ENCODE data around the gene UTS2B.

The UTS2B gene

DNA sequence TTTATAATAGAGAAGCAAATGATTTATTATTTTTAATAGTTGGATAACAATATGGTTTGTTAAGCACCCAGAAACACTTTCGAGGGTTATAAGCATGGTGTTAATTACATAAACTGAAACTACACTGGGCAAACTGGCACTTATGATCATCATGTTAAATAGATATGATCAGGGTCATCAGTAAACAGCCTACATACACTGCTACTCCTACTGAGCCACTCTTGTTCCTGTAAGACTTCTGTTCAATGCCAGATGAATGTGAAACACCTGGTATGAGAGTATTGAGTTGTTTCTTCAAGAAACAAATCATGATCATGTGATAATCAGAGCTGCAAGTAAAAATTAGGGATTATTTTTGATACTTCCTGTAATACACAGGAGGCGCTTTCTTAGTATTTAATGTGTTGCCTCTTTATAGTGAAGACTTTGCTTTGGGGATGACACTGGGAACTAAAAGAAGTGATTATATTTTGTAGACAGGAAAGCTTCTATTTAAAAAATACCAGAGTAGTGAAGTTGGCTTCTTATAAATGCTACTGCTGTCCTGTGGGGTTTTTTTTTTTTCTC is 32.3 kb upstream of the UTS2B start:
- TF ChIP-seq TAF1 (IDR thresholded peaks at IDR 0.05; ENCODE audit: borderline replicate concordance, low read depth, low read length), result no peak
- TF ChIP-seq POLR2A (IDR thresholded peaks at IDR 0.05; ENCODE audit: low read depth, low read length), result no peak
- no peak for TF ChIP-seq POLR2AphosphoS5 (IDR thresholded peaks at IDR 0.05; ENCODE audit: low read depth, low read length)
- no peak for DNase-seq (ENCODE audit: insufficient read length)
- FAIRE-seq, result no peak

DNA sequence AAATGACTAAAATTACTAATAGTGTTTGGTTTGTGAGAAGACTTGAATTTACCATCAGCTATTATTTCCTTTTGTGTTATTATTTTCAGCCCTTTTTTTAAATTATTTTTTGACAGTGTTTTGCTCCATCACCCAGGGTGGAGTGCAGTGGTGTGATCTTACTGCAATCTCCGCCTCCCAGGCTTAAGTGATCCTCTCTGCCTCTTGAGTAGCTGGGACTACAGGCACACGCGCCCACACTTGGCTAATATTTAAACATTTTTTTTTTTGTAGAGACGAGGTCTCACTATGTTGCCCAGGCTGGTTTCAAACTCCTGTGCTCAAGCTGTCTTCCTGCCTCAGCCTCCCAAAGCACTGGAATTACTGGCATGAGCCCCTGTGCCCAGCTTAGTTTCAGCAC is 31.7 kb upstream of the UTS2B start:
- FAIRE-seq (no peak), DNase-seq (ENCODE audit: insufficient read length) (no peak)
- no peak for TF ChIP-seq TAF1 (IDR thresholded peaks at IDR 0.05; ENCODE audit: borderline replicate concordance, low read depth, low read length)
- TF ChIP-seq POLR2AphosphoS5 (IDR thresholded peaks at IDR 0.05; ENCODE audit: low read depth, low read length), result no peak
- TF ChIP-seq POLR2A (IDR thresholded peaks at IDR 0.05; ENCODE audit: low read depth, low read length), result no peak

DNA sequence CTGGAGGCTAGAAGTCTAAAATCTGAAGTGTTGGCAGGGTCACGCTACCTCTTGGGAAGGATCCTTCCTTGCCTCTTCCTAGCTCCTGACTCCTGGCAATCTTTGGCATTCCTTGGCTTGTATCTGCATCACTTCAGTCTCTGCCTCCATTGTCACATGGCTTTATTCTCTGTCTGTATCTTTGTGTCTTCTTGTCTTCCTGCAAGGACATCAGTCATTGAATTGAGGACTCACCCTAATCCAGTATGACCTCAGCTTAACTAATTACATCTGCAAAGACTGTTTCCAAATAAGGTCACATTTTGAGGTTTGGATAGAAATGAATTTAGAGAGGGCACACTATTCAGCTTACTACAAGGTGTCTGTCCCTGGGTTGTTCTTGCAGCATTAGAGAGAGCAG is 31.1 kb upstream of the UTS2B start:
- FAIRE-seq (no peak), DNase-seq (ENCODE audit: insufficient read length) (no peak)
- TF ChIP-seq POLR2A (IDR thresholded peaks at IDR 0.05; ENCODE audit: low read depth, low read length), result no peak
- TF ChIP-seq TAF1 (IDR thresholded peaks at IDR 0.05; ENCODE audit: borderline replicate concordance, low read depth, low read length), result no peak

DNA sequence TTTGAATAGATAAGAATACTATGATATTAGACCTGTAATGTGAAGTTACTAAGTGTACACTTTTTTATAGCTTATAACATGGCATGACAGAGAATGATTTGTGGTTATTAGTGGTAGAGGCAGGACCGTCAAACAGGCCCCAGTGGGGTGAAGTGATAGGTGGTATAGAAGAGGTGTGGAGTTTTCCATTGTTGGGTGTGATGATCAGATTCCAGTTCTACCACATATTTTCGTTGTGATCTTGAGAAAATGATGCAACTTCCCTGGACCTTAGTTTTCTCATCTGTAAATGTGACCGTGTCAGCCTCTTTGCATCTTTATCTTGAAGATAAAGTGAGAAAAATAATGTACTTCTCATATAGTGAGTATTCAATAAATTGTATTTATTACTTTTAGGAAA is 30.3 kb upstream of the UTS2B start:
- DNase-seq (ENCODE audit: insufficient read length) (no peak), FAIRE-seq (no peak)
- no peak for TF ChIP-seq POLR2A (IDR thresholded peaks at IDR 0.05; ENCODE audit: low read depth, low read length)
- TF ChIP-seq POLR2AphosphoS5 (IDR thresholded peaks at IDR 0.05; ENCODE audit: low read depth, low read length), result no peak
- TF ChIP-seq TAF1 (IDR thresholded peaks at IDR 0.05; ENCODE audit: borderline replicate concordance, low read depth, low read length), result no peak

DNA sequence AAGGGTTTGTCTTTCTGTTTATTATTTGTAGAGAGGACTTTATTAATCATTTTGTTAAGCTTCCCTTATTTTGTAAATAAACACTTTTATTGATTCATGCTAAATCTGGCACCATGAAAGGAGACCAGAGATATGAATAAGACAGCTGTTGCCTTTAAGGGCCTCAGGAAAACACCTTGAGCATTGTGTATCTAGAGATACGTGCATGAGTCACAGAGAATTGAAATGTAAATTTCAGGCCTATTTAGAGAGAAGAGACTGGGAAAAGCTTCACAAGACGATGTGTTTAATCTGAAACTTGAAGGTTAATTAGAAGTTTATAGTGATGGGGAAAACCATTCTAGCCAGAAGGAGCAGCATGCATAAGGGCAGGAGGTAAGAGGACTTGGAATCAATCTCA is 28.6 kb upstream of the UTS2B start:
- DNase-seq (ENCODE audit: insufficient read length) (no peak), FAIRE-seq (peak; percentile 82)
- no peak for TF ChIP-seq POLR2A (IDR thresholded peaks at IDR 0.05; ENCODE audit: low read depth, low read length)
- no peak for TF ChIP-seq POLR2AphosphoS5 (IDR thresholded peaks at IDR 0.05; ENCODE audit: low read depth, low read length)
- TF ChIP-seq TAF1 (IDR thresholded peaks at IDR 0.05; ENCODE audit: borderline replicate concordance, low read depth, low read length), result no peak

DNA sequence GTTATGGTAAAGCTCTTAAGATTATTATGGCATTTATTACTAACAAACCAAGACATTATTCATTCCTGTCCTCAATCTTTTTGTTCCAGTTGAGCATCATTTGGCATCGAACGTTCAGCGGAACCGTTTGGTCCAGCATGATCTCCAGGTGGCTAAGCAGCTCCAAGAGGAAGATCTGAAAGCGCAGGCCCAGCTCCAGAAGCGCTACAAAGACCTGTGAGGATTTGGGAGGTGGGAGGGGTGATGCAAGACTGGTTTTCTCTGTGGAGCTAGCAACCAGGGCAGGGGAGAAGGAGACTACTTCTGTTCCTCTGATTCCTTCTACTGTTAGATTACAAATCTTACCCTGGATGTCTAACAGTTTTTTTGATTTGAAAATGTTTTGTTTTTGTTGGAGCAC is 27.6 kb upstream of the UTS2B start:
- no peak for DNase-seq (ENCODE audit: insufficient read length)
- peak; percentile 30 for FAIRE-seq
- TF ChIP-seq POLR2AphosphoS5 (IDR thresholded peaks at IDR 0.05; ENCODE audit: low read depth, low read length) (no peak), POLR2A (IDR thresholded peaks at IDR 0.05; ENCODE audit: low read depth, low read length) (no peak), TAF1 (IDR thresholded peaks at IDR 0.05; ENCODE audit: borderline replicate concordance, low read depth, low read length) (no peak)

DNA sequence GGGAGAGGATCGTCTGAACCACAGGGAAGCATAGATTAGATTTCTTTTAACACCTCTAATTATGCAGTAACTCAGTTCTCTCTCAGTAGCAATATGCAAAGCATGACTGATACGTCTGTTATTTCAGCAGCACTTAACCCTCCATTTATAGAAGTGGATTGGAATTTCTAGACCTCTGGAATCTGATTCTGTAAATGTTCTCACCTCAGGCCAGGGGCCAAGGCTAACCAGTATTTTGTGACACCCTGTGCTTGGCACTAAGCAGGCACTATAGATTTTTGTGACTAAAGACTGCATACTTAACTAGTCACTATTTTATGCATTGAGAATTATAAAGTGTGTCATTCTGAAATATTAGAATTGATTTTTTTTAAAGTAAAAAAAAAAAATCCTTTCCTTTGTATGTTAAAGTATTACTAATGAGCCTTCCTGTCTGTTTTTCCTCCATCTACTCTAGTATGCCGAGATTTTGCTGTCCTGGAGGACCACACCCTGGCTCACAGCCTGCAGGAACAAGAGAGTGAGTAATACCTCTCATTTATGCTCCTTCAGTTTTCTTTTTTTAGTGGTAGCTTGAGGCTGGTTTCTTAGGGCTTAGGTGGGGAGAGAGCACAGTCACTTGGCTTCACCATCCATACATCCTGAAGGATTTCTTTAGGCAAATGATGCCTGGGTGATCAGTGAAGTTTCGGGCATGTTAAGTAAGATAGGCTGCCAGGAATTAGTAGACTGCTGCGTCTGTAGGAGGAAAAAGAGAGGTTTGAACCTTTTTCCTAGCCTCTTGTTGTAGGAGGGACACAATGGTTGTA is 26.5 kb upstream of the UTS2B start:
- DNase-seq (ENCODE audit: insufficient read length) (no peak), FAIRE-seq (no peak)
- TF ChIP-seq TAF1 (IDR thresholded peaks at IDR 0.05; ENCODE audit: borderline replicate concordance, low read depth, low read length) (no peak), POLR2A (IDR thresholded peaks at IDR 0.05; ENCODE audit: low read depth, low read length) (no peak), POLR2AphosphoS5 (IDR thresholded peaks at IDR 0.05; ENCODE audit: low read depth, low read length) (no peak)

DNA sequence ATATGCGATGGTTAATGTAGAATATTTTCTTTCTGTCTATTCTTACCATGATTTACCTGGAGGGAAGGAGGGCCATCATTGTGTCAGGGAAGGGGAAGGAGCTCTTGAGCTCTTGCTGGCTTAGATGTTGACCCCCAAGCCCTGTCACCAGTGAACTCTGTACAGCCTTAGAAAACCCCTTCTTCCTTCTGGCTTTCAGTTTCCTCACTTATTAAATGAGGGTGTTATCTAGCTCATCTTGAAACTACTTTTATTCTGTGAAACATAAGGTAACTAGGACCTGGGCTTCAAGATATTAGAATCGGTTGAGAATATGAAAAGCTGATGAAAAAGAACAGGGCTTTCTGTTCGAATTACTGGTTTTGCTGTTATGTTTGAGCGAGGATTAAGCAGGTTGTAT is 25.1 kb upstream of the UTS2B start:
- FAIRE-seq, result peak; percentile 80
- TF ChIP-seq POLR2AphosphoS5 (IDR thresholded peaks at IDR 0.05; ENCODE audit: low read depth, low read length) (no peak), TAF1 (IDR thresholded peaks at IDR 0.05; ENCODE audit: borderline replicate concordance, low read depth, low read length) (no peak), POLR2A (IDR thresholded peaks at IDR 0.05; ENCODE audit: low read depth, low read length) (no peak)
- no peak for DNase-seq (ENCODE audit: insufficient read length)

DNA sequence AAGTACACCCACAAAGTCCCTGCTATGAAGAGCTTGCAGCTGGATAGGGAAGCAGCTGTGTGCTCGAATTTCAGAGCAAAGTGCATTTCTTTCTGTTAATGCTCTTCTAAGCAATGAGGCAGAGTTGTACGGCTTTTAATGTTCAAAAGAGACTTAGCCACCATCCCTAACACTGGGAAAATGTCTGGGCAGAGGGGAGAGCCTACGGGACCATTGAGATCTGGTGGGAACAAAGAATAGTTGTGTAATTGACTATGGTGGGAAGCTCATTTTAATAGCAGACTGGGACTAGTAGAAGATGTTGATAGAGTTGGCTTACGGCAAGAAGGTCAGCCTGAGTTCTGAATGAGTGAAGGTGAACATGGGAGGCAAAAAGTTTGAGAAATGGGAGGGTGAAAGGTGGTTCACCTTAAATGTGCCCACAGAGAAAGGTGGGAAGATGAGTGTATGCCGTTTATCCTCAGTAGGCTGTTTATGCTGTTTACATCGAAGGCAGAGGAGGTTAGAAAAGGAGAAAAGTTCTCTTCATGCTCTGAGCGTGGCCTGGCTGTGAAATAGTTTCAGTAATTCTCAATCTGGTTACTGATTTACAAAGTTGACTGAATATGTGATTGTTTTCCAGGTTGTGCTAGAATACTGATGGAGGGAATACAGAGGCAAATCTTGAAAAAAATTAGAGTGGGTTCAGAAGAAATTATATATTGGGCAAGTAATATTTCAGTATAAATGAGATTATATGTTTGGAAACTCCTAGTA is 22.9 kb upstream of the UTS2B start:
- TF ChIP-seq TAF1 (IDR thresholded peaks at IDR 0.05; ENCODE audit: borderline replicate concordance, low read depth, low read length) (no peak), POLR2AphosphoS5 (IDR thresholded peaks at IDR 0.05; ENCODE audit: low read depth, low read length) (no peak), POLR2A (IDR thresholded peaks at IDR 0.05; ENCODE audit: low read depth, low read length) (no peak)
- FAIRE-seq (no peak), DNase-seq (ENCODE audit: insufficient read length) (no peak)

DNA sequence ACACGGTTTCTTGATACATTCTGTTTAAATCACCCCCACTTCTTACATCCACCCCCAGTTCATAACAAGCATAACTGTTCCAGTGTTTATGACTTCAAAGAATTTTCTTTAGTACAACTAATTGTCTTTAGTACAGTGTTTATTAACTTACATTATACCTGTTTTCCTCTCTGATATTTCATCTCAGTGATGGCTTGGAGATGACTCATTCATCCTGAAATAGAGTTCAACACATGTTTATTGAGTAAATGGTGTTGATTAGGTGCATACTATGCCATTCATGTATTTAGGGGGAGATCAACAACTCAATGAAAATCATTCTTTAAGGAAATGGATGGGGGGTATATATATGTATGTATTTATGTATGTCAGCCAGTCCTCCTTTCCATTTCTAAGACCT is 21.7 kb upstream of the UTS2B start:
- FAIRE-seq, result no peak
- DNase-seq (ENCODE audit: insufficient read length), result no peak
- TF ChIP-seq TAF1 (IDR thresholded peaks at IDR 0.05; ENCODE audit: borderline replicate concordance, low read depth, low read length) (no peak), POLR2AphosphoS5 (IDR thresholded peaks at IDR 0.05; ENCODE audit: low read depth, low read length) (no peak), POLR2A (IDR thresholded peaks at IDR 0.05; ENCODE audit: low read depth, low read length) (no peak)

DNA sequence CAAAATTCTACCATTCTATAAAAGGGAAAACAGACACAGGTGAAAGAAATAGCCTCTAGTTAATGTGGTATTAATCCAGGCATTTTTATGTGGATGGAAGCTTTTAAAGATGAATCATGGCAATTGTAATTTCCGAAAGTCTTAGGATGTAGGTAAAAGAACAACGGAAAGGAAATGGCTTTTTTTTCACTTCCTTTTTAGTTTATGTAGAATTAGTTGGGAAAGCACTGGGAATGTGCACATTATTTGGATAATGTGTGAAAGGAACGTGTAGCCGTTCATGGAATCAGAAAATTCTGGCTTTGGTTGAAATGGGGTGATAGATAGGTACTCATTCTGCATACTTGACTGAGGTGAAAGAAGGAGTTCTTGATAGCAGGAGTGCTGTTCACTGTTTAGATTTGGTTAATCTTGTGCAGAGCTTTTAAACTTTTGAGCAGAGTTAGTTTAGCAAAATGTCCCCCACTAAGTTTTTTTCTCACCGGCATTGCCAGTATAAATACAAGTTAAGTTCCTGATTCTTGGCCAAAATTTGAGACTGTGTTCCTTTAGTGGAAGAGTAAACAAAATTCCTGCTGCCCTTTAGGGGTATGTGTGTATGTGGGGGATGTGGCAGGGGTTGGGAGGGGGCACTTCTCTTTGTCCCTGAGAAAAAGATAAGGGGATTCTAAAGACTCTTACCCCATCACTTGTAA is 20.2 kb upstream of the UTS2B start:
- no peak for TF ChIP-seq TAF1 (IDR thresholded peaks at IDR 0.05; ENCODE audit: borderline replicate concordance, low read depth, low read length)
- TF ChIP-seq POLR2A (IDR thresholded peaks at IDR 0.05; ENCODE audit: low read depth, low read length), result no peak
- TF ChIP-seq POLR2AphosphoS5 (IDR thresholded peaks at IDR 0.05; ENCODE audit: low read depth, low read length), result no peak
- DNase-seq (ENCODE audit: insufficient read length), result no peak
- FAIRE-seq, result peak; percentile 21
